GM20431 (cell line): ENCODE measurements around the gene HMGB4.

Source experiments
- in situ Hi-C: fragments of 300-500 bp; cut with MseI, MboI; formaldehyde crosslinking; loops from one replicate; pipeline ENCODE4 v1.15.0; 2020; ENCODE audit warnings: low sequenced_read_pairs; ENCODE audit not compliant: unreplicated experiment

HMGB4 gene, protein sequence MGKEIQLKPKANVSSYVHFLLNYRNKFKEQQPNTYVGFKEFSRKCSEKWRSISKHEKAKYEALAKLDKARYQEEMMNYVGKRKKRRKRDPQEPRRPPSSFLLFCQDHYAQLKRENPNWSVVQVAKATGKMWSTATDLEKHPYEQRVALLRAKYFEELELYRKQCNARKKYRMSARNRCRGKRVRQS

GRCh38 chr1:33863779-33864178 is at the start of gene HMGB4:
Gene HMGB4, plus strand, starts transcription at chr1:33864079. Its CDS starts 113 bp downstream, at chr1:33864192.
- in situ Hi-C loops: no loop called here

- in situ Hi-C loops: no loop called here
Observed at GRCh38 chr1:33814166-33814565, 49.7 kb upstream of the HMGB4 start.

DNA sequence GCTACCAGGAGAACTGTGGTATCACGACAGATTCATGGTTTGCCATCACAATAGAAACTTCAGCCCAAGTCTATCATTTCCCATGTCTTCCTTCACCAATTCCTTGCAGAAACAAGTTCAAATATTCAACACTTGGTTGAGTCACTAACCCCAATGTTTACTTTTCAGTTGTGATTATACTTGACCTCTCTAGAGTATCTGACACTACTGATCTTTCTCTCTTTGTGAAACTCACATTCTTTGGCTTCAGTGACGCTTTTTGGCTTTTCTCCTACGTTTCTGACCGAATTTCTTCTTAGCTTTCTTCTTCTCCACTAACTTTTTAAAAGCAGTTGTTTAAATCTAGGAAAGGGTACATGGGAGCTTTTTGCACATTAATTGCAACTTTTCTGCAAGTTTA is 48.8 kb upstream of the HMGB4 start:
- in situ Hi-C loops: no loop called here

DNA sequence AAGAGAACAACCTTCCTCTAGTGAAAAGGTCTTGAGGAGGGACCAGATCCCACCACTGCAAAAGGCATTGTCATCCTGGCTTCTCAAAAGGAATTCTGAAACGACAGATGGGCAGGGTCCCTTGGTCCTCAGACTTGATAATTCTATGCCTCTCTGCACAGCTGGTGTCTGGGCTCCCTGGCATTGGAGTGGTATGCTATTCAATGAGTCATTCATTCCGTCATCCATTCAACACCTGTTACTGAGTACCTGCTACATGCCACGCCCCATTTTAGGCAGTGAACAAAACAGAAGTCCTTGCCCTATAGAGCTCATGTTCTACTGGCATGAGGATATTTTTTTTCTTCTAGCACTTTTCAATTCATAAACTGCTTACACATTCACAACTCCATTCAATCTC is 45.8 kb upstream of the HMGB4 start:
- in situ Hi-C loops: no loop called here

DNA sequence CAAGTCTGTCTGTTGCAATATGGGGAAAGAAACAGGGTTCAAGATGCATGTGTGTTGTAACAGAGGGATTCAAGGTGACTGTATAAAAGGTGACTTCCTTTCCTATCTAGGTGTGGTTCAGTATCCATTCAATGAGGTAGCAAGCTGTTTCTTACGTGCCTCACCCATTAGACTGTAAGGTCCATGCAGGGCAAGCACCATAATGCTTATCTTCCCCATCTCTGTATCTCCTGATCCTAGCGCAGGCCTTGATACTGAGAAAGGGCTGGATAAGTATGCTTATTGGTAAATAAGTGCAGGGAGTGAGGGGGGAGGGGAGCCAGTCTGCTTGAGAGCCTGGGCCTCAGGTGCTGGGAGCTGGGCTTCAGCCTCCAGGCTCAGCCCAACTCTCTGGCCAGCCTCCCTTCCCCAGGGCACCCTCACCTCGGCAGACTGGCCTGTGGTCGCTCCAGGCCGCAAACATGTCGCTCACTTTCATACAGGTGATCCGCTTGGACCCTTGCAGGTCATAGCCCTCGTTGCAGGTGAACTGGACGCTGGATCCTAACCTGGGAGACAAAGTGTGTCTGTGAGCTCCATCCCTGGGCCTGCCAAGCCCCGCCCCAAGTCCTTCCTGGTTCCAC is 44.5 kb upstream of the HMGB4 start:
- in situ Hi-C loops: no loop called here

DNA sequence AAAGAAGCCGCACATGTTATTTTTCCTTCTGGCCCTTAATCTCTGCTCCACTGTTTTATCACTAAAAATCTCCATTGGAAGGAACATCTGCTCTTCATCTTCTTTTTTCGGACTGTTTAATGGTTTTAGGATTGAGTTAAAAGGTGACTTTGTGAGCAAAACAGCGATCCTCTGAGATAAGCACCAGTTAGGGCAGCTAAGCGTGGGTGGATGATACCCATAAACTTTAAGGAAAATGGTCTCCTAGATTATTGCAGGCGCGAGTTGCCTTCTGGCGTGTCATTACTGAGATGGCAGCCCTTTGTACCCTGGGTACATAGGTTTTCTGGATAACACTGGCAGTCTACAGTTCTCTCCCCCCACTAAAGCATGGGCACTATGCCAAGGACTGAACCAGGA is 44.0 kb upstream of the HMGB4 start:
- in situ Hi-C loops: no loop called here

DNA sequence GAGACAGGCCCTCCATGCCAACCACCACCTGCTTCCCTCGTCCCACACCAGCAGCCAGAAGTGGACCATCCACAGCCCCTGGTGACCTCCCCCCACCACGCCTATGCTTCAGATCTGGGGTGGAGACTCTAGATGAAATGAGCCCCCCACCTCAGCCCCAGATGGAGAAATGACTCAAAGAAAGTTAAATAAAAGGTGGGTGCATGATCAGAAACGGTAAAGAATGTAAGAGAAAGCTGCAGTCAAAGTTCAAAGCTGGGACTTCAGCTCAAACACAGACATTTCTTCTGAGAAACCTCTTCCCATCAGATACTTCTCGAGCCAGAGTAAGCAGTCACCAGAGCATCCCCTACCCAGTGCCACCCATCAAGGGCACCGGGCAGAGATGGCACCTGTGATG is 43.1 kb upstream of the HMGB4 start:
- in situ Hi-C loops: no loop called here

- in situ Hi-C loops: no loop called here
Observed at GRCh38 chr1:33821291-33821690, 42.6 kb upstream of the HMGB4 start.

GRCh38 chr1:33822396-33822795 is 41.5 kb upstream of the HMGB4 start:
- in situ Hi-C loops: no loop called here

- in situ Hi-C loops: no loop called here
Observed at GRCh38 chr1:33823401-33823800, 40.5 kb upstream of the HMGB4 start.

GRCh38 chr1:33823830-33824229 is 40.0 kb upstream of the HMGB4 start:
- in situ Hi-C loops: no loop called here

GRCh38 chr1:33824321-33824720 is 39.6 kb upstream of the HMGB4 start:
- in situ Hi-C loops: no loop called here

GRCh38 chr1:33824971-33825370 is 38.9 kb upstream of the HMGB4 start:
- in situ Hi-C loops: no loop called here

- in situ Hi-C loops: no loop called here
Observed at GRCh38 chr1:33825506-33825905, 38.4 kb upstream of the HMGB4 start.

GRCh38 chr1:33826311-33826710 is 37.6 kb upstream of the HMGB4 start:
- in situ Hi-C loops: no loop called here

GRCh38 chr1:33826711-33827110 is 37.2 kb upstream of the HMGB4 start:
- in situ Hi-C loops: no loop called here

DNA sequence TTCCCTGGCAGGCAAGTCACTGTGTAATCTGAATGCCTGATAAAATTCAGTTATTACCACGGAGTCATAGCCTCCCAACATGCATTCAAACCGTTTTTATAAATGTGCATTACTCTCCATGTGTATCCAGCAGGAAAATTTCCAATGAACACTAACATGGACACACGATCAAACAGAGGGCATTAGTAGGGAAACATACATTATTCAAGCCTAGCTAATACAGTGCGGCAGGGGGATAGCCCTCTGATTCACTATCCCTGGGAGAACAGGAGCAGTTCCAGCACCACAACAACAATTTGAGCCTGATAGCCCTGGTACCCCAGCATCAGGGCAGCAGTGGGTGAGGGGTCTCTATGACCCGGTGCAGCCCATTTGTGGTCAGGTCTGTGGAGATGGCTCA is 35.8 kb upstream of the HMGB4 start:
- in situ Hi-C loops: no loop called here

GRCh38 chr1:33828654-33829053 is 35.2 kb upstream of the HMGB4 start:
- in situ Hi-C loops: no loop called here

DNA sequence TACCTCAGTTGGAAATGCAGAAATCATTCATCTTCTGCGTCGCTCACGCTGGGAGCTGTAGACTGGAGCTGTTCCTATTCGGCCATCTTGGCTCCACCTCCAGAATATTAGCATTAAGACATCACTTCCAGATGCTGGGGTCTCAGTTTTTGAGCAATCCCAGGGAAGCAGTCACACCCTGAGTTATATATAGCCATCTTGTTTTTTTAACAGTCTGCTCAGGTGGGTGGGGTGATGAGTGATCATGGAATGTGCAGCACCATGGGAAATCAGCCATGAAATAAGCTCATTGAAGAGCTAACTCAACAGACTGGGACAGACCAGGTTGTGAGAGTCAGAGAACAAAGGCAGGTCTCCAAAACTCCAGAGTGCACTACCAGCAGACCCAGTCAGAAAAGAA is 27.0 kb upstream of the HMGB4 start:
- in situ Hi-C loops: no loop called here

GRCh38 chr1:33837635-33838034 is 26.2 kb upstream of the HMGB4 start:
- in situ Hi-C loops: no loop called here

DNA sequence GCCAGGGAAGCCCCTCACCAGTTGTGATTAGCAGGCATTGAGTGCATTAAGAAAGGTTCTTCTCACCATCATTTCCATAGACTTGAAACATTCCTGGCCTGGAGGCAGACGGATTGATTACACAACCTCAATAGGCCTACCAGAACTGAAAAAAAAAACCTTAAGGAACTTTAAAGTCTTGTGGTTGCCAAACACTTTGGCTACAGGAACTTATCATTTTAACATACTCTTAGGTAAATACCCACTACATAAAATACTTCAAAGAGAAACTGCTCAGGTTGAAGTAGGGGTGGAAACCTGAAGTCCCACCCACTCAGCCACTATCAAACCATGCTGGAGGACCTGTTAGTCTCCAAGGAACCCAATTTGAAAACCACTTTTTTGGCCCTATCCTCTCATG is 22.4 kb upstream of the HMGB4 start:
- in situ Hi-C loops: no loop called here

DNA sequence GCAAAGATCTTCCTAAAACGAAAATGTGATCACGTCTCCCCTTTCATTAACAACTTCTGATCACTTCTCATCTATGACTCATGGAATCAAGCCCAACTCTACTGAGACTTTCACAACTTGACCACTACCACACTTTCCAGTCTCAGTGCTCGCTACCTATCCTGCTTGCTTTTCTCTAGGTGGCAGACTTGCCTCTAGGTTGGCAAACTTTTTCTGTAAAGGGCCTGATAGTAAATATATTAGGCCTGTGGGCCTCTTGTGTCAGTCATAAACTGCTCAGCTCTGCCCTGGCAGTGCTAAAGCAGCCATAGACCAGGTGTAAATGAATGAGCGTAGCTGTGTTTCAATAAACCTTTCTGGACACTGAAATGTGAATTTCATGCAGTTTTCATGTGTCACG is 21.5 kb upstream of the HMGB4 start:
- in situ Hi-C loops: no loop called here
